ENCODE results near the gene CCDC127.

GRCh38 chr5:187042-187431 lies 30.9 kb downstream of the CCDC127 start:
- TF ChIP-seq SUZ12 (IDR thresholded peaks at IDR 0.05; ENCODE audit: extremely low read depth, insufficient read depth, insufficient read length) (no peak), YY1 (IDR thresholded peaks at IDR 0.05; ENCODE audit: insufficient read depth, insufficient read length) (no peak)
